Mesendoderm (in vitro differentiated cells): ENCODE data around the gene FFAR2.

Experiments
- DNase-seq: peaks from one replicate; pipeline ENCODE4 v3.0.0; 2013
- H2AK5ac ChIP-seq: 2 replicates; pipeline ENCODE4 v1.6.1; 2013; ENCODE audit warnings: low read length, inconsistent platforms
- H2BK120ac ChIP-seq: 2 replicates; pipeline ENCODE4 v1.6.1; 2013; ENCODE audit warnings: low read depth, mild to moderate bottlenecking, low read length, moderate library complexity, mixed read lengths
- H2BK15ac ChIP-seq: replicated peaks from 2 replicates; pipeline ENCODE4 v1.6.1; 2013; ENCODE audit warnings: low read depth, mild to moderate bottlenecking, moderate library complexity
- H2BK5ac ChIP-seq: 2 replicates; pipeline ENCODE4 v1.6.1; 2013; ENCODE audit warnings: low read length, inconsistent platforms
- H3K18ac ChIP-seq: 2 replicates; pipeline ENCODE4 v1.6.1; 2013; ENCODE audit warnings: mild to moderate bottlenecking, low read length, mixed read lengths
- H3K23ac ChIP-seq: one replicate; pipeline ENCODE4 v1.6.1; 2013; ENCODE audit warnings: low read length
- H3K27ac ChIP-seq: 2 replicates; pipeline ENCODE4 v1.5.1; 2013; ENCODE audit warnings: low read depth, mild to moderate bottlenecking, inconsistent platforms, low read length, moderate library complexity
- H3K27me3 ChIP-seq: 2 replicates; pipeline ENCODE4 v1.6.1; 2013; ENCODE audit warnings: low read length, control low read depth, mild to moderate bottlenecking, inconsistent platforms; ENCODE audit not compliant: insufficient read depth, poor library complexity
- H3K36me3 ChIP-seq: 2 replicates; pipeline ENCODE4 v1.6.1; 2013; ENCODE audit warnings: low read length, inconsistent platforms; ENCODE audit not compliant: control insufficient read depth, insufficient read depth
- H3K4ac ChIP-seq: one replicate; pipeline ENCODE4 v1.6.1; 2013; ENCODE audit warnings: low read depth, mild to moderate bottlenecking, low read length, moderate library complexity
- H3K4me1 ChIP-seq: 2 replicates; pipeline ENCODE4 v1.6.1; 2013; ENCODE audit warnings: low read depth, low read length, inconsistent platforms; ENCODE audit not compliant: control insufficient read depth
- H3K4me2 ChIP-seq: 2 replicates; pipeline ENCODE4 v1.6.1; 2013; ENCODE audit warnings: low read length
- H3K4me3 ChIP-seq: 2 replicates; pipeline ENCODE4 v1.5.1; 2013; ENCODE audit warnings: mild to moderate bottlenecking, low read length
- H3K56ac ChIP-seq: one replicate; pipeline ENCODE4 v1.6.1; 2013; ENCODE audit warnings: low read length
- H3K79me1 ChIP-seq: 2 replicates; pipeline ENCODE4 v1.6.1; 2013; ENCODE audit warnings: low read length, inconsistent platforms
- H3K79me2 ChIP-seq: 2 replicates; pipeline ENCODE4 v1.6.1; 2013; ENCODE audit warnings: mild to moderate bottlenecking, low read length; ENCODE audit not compliant: control insufficient read depth, insufficient read depth
- H3K9ac ChIP-seq: 2 replicates; pipeline ENCODE4 v1.6.1; 2013; ENCODE audit warnings: low read length, inconsistent platforms
- H4K5ac ChIP-seq: one replicate; pipeline ENCODE4 v1.6.1; 2013; ENCODE audit warnings: low read length
- H4K8ac ChIP-seq: one replicate; pipeline ENCODE4 v1.6.1; 2013; ENCODE audit warnings: low read depth, mild to moderate bottlenecking, control low read depth, low read length, moderate library complexity
- WGBS: extraction: QIAGEN DNeasy Blood & Tissue Kit; methylation state at CpG from one replicate; pipeline ENCODE4 v1.1.7; 2013; ENCODE audit warnings: low lambda C conversion rate, missing lambda C conversion rate; ENCODE audit not compliant: insufficient coverage; ENCODE audit errors: extremely low coverage; 5-methylcytosine and 5-hydroxymethylcytosine counted together

Gene FFAR2

DNA sequence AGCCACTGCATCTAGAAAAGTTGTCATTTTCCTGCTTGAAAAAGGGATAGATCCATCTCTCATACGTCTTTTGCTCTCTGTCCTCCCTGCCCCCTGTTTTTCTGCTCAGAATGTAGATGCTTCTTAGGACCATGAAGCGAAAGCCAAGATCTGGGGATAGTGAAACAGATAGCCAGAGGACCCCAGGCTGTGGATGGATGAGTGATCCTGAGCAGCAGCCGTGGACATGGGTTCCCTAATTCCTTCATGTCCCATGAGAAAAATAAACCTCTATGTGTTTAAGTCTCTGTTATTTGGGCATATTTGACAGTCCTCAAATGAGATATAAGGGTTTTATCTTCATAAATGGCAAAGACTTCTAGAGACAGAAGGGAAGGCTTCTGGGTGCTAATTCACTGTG lies 12.2 kb upstream of the FFAR2 start:
- H3K9ac ChIP-seq, result no peak overlapping the region
- no CpG with 5 or more reads among the region's 3 CpGs for WGBS
- no peak overlapping the region for H3K4me3 ChIP-seq
- H3K79me1 ChIP-seq, result no peaks in the 10 kb centered on the region
- no peak overlapping the region for H4K5ac ChIP-seq
- no peak overlapping the region for H3K4ac ChIP-seq
- H3K4me1 ChIP-seq, result peaks cover 4% of the 10 kb centered on the region
- no peaks in the 10 kb centered on the region for H3K27me3 ChIP-seq
- no peak overlapping the region for H2BK120ac ChIP-seq
- no peak overlapping the region for H3K56ac ChIP-seq
- no peak overlapping the region for H3K27ac ChIP-seq
- H3K4me2 ChIP-seq, result no peak overlapping the region
- H3K18ac ChIP-seq, result no peak overlapping the region
- no peaks in the 10 kb centered on the region for H3K79me2 ChIP-seq
- H2BK15ac ChIP-seq, result no peak overlapping the region
- H2BK5ac ChIP-seq, result no peak overlapping the region
- DNase-seq, result no peak
- H4K8ac ChIP-seq, result no peak overlapping the region
- no peak overlapping the region for H3K23ac ChIP-seq
- H3K36me3 ChIP-seq, result no peaks in the 10 kb centered on the region
- no peak overlapping the region for H2AK5ac ChIP-seq

GRCh38 chr19:35436477-35437405 lies 11.3 kb upstream of the FFAR2 start:
- Histone ChIP-seq H3K9ac (no peak overlapping the region), H3K79me1 (no peaks in the 10 kb centered on the region), H3K4me3 (no peak overlapping the region), H3K27me3 (no peaks in the 10 kb centered on the region), H2BK5ac (no peak overlapping the region), H3K18ac (no peak overlapping the region), H3K23ac (no peak overlapping the region), H4K8ac (no peak overlapping the region), H3K4me2 (no peak overlapping the region), H2BK15ac (no peak overlapping the region), H3K4me1 (peaks cover 4% of the 10 kb centered on the region), H2BK120ac (no peak overlapping the region), H4K5ac (no peak overlapping the region), H3K79me2 (no peaks in the 10 kb centered on the region), H2AK5ac (no peak overlapping the region), H3K4ac (no peak overlapping the region), H3K56ac (no peak overlapping the region), H3K27ac (no peak overlapping the region), H3K36me3 (no peaks in the 10 kb centered on the region)
- DNase-seq, result no peak
- no CpG with 5 or more reads among the region's 17 CpGs for WGBS

DNA sequence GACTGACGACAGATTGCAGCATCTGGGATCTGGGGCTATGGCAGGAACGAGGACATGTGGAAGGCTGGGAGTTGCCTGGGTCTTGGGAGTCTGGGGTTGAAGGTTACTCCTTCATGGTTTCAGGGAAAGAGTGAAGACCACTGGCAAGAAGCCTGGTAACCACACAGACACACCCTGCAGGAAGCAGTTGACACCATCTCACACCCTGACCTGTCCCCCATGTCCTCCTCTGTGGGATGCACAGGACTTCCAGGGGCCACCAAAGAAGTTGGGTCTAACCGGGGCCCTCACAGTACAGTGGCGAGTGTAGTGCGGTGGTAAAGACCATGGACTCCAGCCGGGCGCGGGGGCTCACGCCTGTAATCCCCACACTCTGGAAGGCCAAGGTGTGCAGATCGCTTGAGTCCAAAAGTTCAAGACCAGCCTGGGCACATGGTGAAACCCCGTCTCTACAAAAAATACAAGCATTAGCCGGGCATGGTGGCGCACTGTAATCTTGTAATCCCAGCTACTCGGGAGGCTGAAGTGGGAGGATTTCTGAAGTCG lies 10.6 kb upstream of the FFAR2 start:
- Histone ChIP-seq H3K4me3 (no peak overlapping the region), H3K4me2 (no peak overlapping the region), H4K5ac (no peak overlapping the region), H3K27ac (no peak overlapping the region), H3K9ac (no peak overlapping the region), H3K23ac (no peak overlapping the region), H3K79me2 (no peaks in the 10 kb centered on the region), H3K36me3 (no peaks in the 10 kb centered on the region), H3K56ac (no peak overlapping the region), H3K79me1 (no peaks in the 10 kb centered on the region), H3K4me1 (peaks cover 4% of the 10 kb centered on the region), H4K8ac (no peak overlapping the region), H2BK5ac (no peak overlapping the region), H3K4ac (no peak overlapping the region), H2BK120ac (no peak overlapping the region), H3K27me3 (no peaks in the 10 kb centered on the region), H2BK15ac (no peak overlapping the region), H3K18ac (no peak overlapping the region), H2AK5ac (no peak overlapping the region)
- WGBS, result no CpG with 5 or more reads among the region's 15 CpGs
- DNase-seq, result no peak

- DNase-seq, result no peak
- Histone ChIP-seq H3K36me3 (no peaks in the 10 kb centered on the region), H3K23ac (no peak overlapping the region), H2BK15ac (no peak overlapping the region), H2AK5ac (no peak overlapping the region), H3K4me2 (no peak overlapping the region), H3K56ac (no peak overlapping the region), H2BK120ac (no peak overlapping the region), H4K8ac (no peak overlapping the region), H3K27ac (no peak overlapping the region), H3K79me1 (no peaks in the 10 kb centered on the region), H3K79me2 (no peaks in the 10 kb centered on the region), H3K4ac (no peak overlapping the region), H4K5ac (no peak overlapping the region), H3K4me3 (no peak overlapping the region), H3K18ac (no peak overlapping the region), H3K27me3 (no peaks in the 10 kb centered on the region), H3K4me1 (peaks cover 4% of the 10 kb centered on the region), H3K9ac (no peak overlapping the region), H2BK5ac (no peak overlapping the region)
- no CpG with 5 or more reads among the region's 5 CpGs for WGBS
Observed at GRCh38 chr19:35438096-35438495, 10.0 kb upstream of the FFAR2 start.

- H3K27me3 ChIP-seq, result no peaks in the 10 kb centered on the region
- no CpG with 5 or more reads among the region's 5 CpGs for WGBS
- no peak overlapping the region for H2BK5ac ChIP-seq
- H3K4me3 ChIP-seq, result no peak overlapping the region
- H3K79me1 ChIP-seq, result no peaks in the 10 kb centered on the region
- DNase-seq, result peak; percentile 55
- H3K18ac ChIP-seq, result no peak overlapping the region
- peaks cover 4% of the 10 kb centered on the region for H3K4me1 ChIP-seq
- no peak overlapping the region for H3K9ac ChIP-seq
- H3K27ac ChIP-seq, result no peak overlapping the region
- H2BK120ac ChIP-seq, result no peak overlapping the region
- no peak overlapping the region for H3K4me2 ChIP-seq
- no peak overlapping the region for H4K8ac ChIP-seq
- no peak overlapping the region for H3K4ac ChIP-seq
- no peak overlapping the region for H3K23ac ChIP-seq
- H2BK15ac ChIP-seq, result no peak overlapping the region
- H2AK5ac ChIP-seq, result no peak overlapping the region
- H3K56ac ChIP-seq, result no peak overlapping the region
- no peak overlapping the region for H4K5ac ChIP-seq
- H3K36me3 ChIP-seq, result no peaks in the 10 kb centered on the region
- no peaks in the 10 kb centered on the region for H3K79me2 ChIP-seq
Observed at GRCh38 chr19:35438527-35438926, 9.5 kb upstream of the FFAR2 start.
